GM18526 (cell line): ENCODE data around the gene MTA1.

Source experiments
- POLR2A ChIP-seq: IDR thresholded peaks from 3 replicates; pipeline ENCODE4 v1.6.1; 2011; ENCODE audit not compliant: insufficient read length; ENCODE audit errors: extremely low read depth

Gene MTA1

DNA sequence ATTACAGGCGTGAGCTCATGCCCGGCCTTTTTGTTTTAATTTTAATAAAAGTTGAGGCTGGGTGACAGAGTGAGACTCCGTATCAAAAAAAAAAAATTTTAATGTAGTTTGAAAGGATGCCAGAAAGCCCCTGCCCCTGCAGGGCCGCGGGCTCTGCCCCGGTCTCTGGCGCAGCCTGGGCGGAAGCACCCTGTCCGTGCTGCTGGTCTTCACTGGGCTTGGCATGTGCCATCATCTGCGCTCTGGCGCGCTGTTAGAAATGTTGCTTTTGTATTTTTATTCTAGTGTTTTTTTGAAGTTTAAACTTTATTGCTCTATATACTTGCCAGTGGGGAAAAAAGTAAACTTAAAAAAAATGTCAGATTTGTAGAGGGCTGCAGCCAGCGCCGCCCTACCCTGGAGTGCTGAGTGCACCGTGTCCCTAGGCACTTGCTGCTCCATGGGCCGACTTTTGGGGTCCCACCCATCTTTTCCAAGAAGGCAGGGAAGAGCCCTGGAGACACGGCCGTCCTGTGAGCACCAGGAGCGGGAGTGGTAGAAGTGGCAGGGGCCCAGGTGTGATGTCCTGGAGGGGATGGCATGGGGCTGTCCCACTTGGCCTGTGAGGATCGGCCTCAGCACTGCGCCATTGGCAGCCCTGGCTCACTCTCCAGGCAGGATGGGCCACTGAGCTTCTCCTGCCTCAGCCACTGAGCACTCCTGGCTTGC lies 4.0 kb downstream of the MTA1 start:
- no peak for TF ChIP-seq POLR2A

GRCh38 chr14:105424861-105425260 lies 5.2 kb downstream of the MTA1 start:
- no peak for TF ChIP-seq POLR2A

DNA sequence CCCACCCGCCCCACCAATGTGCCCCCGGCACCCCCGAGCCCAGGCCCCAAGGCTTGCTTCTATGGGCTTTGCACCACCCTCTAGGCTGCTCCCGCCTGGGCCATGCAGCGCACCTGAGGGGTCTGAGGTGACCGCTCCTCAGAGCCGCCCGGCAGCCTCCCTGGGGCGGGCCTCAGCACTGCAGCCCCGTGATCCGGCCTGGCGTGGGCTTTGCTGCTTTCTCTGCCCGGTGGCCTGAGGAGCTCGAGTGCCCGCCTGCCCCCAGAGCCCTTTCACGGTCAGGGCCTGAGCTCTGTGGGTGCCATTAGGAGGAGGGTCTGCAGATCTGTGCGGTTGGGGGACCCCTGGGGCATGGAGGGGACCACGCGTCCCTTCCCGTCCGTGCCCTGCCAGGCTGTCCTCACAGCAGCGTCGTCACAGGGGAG lies 6.2 kb downstream of the MTA1 start:
- no peak for TF ChIP-seq POLR2A

- TF ChIP-seq POLR2A = no peak
These were observed 6.9 kb downstream of the MTA1 start for GRCh38 chr14:105426416-105427130.

GRCh38 chr14:105427412-105427811 lies 7.8 kb downstream of the MTA1 start:
- TF ChIP-seq POLR2A = no peak

DNA sequence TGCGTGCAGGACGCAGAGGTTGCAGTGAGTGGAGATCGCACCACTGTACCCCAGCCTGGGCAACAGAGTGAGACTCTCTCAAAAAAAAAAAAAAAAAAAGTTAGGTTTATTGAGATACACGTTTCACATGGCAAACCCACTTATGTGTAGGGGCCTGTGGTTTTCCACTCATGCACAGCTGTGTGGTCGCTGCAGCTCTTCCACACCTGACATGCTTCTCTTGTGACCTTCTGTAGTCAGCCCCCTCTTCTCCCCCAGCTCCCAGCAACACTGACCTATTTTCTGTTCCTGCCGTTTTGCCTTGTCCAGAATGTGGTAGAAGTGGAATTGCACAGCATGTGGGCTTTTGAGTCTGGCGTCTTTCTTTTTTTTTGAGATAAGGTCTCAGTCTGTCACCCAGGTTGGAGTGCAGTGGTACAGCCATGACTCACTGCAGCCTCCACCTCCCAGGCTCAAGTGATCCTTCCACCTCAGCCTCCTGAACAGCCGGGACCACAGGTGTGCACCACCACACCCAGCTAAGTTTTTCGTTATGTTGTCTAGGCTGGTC lies 8.4 kb downstream of the MTA1 start:
- no peak for TF ChIP-seq POLR2A

DNA sequence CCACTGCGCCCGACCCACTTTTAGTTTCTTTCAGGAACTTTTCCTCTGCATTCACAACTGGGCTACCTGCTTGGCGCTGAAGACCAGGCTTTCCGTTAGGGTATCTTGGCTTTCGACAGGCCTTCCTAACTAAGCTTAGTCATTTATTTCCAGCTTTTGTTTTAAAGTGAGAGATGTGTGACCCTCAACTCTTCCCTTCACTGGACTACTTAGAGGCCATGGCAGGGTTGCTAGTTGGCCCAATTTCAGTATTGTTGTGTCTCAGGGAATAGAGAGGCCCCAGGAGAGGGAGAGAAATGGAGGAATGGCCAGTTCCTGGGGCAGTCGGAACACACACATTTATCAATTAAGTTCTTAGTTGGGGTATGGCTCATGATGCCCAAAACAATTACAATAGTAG lies 10.4 kb downstream of the MTA1 start:
- TF ChIP-seq POLR2A = no peak

DNA sequence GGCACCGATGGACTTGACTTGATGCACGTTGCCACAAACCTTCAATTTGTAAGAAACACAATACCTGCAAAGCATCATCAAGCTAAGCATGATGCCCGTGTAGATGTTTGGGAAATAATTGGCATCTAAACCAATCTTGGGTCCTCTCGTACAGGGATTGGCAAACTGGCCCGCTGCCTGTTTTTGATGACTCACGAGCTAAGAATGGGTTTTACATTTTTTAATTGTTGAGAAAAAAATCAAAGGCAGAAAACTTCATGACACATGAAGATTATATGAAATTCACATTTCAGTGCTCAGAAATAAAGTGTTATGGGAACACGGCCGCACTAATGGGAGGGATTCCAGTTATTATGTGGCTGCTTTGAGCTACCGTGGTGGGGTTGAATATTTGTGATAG lies 10.9 kb downstream of the MTA1 start:
- no peak for TF ChIP-seq POLR2A

GRCh38 chr14:105431256-105431655 lies 11.6 kb downstream of the MTA1 start:
- no peak for TF ChIP-seq POLR2A

GRCh38 chr14:105432657-105433056 lies 13.0 kb downstream of the MTA1 start:
- TF ChIP-seq POLR2A = no peak

DNA sequence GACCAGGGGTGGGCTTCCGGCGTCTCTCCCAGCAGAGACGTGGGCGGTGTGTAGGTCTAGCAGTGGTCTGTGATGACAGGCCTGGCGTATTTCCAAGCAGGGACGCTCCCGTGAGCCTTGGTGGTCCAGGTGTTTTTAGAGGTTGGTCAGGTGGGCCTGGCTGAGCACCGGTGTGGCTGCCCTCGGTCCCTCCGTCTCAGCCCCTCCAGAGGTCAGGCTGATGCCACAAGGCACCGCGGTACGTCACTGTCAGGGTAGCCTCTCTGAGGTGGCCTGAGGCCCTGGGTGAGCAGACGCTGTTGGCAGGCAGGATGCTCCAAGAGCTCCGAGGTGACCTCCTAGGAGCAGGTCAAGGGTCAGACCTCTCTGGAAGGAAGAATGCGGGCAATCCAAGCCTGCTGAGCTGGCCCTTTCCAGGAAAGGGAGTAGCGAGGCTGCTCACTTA lies 13.6 kb downstream of the MTA1 start:
- TF ChIP-seq POLR2A = no peak

- TF ChIP-seq POLR2A = no peak
These were observed 16.8 kb downstream of the MTA1 start for GRCh38 chr14:105436402-105436801.

GRCh38 chr14:105436891-105437722 lies 17.5 kb downstream of the MTA1 start:
- TF ChIP-seq POLR2A = no peak

DNA sequence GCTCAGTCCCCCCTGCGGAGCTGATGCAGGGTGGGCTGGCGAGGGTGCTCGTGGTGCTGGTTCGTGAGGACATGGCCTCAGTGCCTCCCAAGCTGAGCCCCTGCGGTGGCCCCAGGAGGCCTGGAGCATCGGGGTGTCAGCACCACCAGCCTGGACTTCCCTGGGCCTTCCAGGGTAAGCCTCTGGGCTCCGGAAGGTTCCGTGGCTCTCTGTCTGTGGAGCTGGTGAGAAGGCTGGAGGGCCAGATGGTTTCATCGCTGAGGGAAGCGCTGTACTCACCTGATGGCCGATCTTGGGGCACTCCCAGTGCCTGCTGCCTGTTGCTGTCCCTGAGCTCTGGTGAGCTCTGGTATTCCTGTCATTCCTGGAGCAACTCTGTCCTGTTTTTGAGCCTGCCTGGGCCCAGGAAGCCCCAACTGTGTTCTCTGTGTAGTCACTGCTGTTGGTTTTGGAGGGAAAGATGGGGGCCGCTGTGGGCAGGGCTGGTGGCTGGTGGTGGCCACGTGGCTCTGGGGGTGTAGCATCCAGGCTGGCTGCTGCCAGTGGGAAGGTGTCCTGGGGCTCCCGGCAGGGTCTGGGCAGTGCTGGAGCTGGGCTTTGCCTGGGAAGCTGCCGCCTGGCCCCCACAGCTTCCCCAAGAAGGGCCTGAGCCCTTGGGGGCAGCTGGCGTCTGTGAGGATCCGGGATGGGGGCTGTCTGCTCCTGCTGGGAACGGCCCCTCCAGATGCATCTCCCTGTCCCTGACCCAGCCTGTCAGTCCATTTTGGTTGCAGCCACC lies 18.3 kb downstream of the MTA1 start:
- TF ChIP-seq POLR2A = no peak

- no peak for TF ChIP-seq POLR2A
These were observed 19.6 kb downstream of the MTA1 start for GRCh38 chr14:105439179-105439578.
